ENCODE data around the gene RPA1. TPM values are rescaled to one million over a fixed set of nuclear protein-coding genes. Genes with fewer than 3 reads are reported as not detected.

RPA1 gene
- total RNA-seq (2021; fragmentation: NEBNext Ultra II Directional; extraction: Animal tissue kit (Norgen Biotek cat#: 25700)): 181 and 194 TPM in 2 replicates
- 56.0 and 79.1 TPM in 2 replicates for polyA plus RNA-seq (2011; rRNA removed)
- polyA plus RNA-seq (2011; cell fraction: cytosol; rRNA removed): 99.5 TPM
- 60.9 TPM for polyA plus RNA-seq (2011; cell fraction: nucleus; rRNA removed)
- 111 to 130 TPM (median 121 TPM) in 4 replicates for polyA plus RNA-seq (2012, experiment 1 of 2)
- 7.4 TPM for polyA plus RNA-seq (2012, experiment 2 of 2)
- polyA plus RNA-seq (2013, experiment 1 of 2): 49.6 TPM
- 48.1 TPM for polyA plus RNA-seq (2013, experiment 2 of 2)
- 119 and 146 TPM in 2 replicates for polyA minus RNA-seq (2011; rRNA and poly(A)+ RNA removed)
- polyA minus RNA-seq (2011; cell fraction: cytosol; rRNA and poly(A)+ RNA removed): 46.3 TPM
- 35.2 TPM for polyA minus RNA-seq (2011; cell fraction: nucleus; rRNA and poly(A)+ RNA removed)
- long read RNA-seq, experiment 1, full-length matches to known transcripts: 30 of 102 reads
- long read RNA-seq, experiment 1, partial matches to known transcripts: 66 of 102 reads
- long read RNA-seq, experiment 1, other reads (novel, unspliced or antisense): 6 of 102 reads
- long read RNA-seq, experiment 2, full-length matches to known transcripts: 56 of 91 reads
- long read RNA-seq, experiment 2, partial matches to known transcripts: 32 of 91 reads
- long read RNA-seq, experiment 2, other reads (novel, unspliced or antisense): 3 of 91 reads

DNA sequence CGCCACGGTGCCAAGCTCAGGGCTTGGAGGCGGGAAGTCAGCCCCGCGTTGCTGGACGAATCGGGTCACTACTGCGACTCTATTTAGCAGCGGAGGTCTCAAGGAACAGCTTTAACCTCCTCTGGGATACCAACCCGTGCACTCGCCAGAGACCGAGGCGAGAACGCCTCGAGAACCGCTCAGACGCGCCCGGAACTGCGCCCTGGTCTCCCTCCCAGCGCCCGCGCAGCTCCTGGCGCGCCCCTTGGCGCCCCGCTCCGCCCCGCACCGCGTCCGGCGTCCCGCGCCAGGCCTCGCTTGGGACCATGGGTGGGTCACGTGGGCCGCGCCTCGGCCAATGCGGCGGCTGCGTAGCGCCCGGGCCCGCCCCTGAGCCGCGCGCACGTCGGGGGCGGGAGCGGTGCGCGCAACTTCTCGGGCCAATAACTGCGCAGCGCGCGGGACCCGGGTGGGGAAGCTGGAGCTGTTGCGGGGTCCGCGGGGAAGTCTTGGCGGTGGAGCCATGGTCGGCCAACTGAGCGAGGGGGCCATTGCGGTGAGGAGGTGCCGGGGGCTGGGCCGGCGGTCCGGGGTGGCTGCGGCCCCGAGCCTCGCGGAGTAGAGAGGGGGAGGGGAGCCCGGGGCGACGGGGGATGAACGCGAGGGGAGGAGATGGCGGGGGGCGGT, at the start of gene RPA1, which contains the start of gene SMYD4:
Gene RPA1 (plus strand): TSS at position 414 of the 666 bp plus-strand sequence. CDS start 89 bp downstream, at position 503.
Gene SMYD4 (minus strand): TSS at position 311 of the 666 bp plus-strand sequence. CDS start 1,908 bp downstream, outside the sequence.
- H3K14ac ChIP-seq (ENCODE audit: insufficient read length): no peak within 1 kb of the TSS
- ChIA-PET CTCF (ENCODE audit: partially characterized antibody) (interaction anchor here (0.5 to 1.6 kb wide), 3 partner anchors 53 to 126 kb away, joined by 3 read pairs; no protein-coding TSS in a partner anchor), POLR2A (ENCODE audit: partially characterized antibody) (interaction anchor here (0.8 to 1.9 kb wide), 7 partner anchors 9 to 115 kb away, joined by 3 to 9 read pairs (median 3); no protein-coding TSS in a partner anchor)
- peak; percentile 72; the same call in 1 of the 2 replicates for TF ChIP-seq TAF1 (IDR thresholded peaks at IDR 0.05; ENCODE audit: low read depth, low read length)
- TF ChIP-seq KDM4A (IDR thresholded peaks at IDR 0.05; ENCODE audit: low read depth, low read length, severe bottlenecking): peak; percentile 98
- TF ChIP-seq, protein P1, sequence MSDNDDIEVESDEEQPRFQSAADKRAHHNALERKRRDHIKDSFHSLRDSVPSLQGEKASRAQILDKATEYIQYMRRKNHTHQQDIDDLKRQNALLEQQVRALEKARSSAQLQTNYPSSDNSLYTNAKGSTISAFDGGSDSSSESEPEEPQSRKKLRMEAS (IDR thresholded peaks at IDR 0.05): peak; percentile 60; the same call in 1 of the 2 replicates
- TF ChIP-seq POLR2AphosphoS5 (IDR thresholded peaks at IDR 0.05; ENCODE audit: low read depth, low read length): peak; percentile 39; the same call in 1 of the 2 replicates
- 0 out of 2 replicates have a peak, but pooled peaks have one; percentile 23 for TF ChIP-seq KDM1A (IDR thresholded peaks at IDR 0.05; ENCODE audit: borderline replicate concordance, low read length)
- TF ChIP-seq SIN3A (conservative IDR thresholded peaks at IDR 0.05 in 1 of 2, IDR thresholded peaks at IDR 0.05 in 1 of 2; ENCODE audit: low read depth in 1 of 2, low read length in 2 of 2): peak in 1 of 2 experiments; percentile 67; a peak in 2 of 4 replicates

More for the DNA sequence above, at the start of gene RPA1, which contains the start of gene SMYD4:
- Histone ChIP-seq H3K36me3 (ENCODE audit: control insufficient read depth in 2 of 4, insufficient read depth in 4 of 4, low read length in 3 of 4) (peaks cover 0 to 27% (median 3%) of the 10 kb centered on the region in 4 experiments; a peak in 4 of 8 replicates), H3K9me3 (ENCODE audit: insufficient read depth in 2 of 2, low read depth in 1 of 2, low read length in 1 of 2) (no peaks in the 10 kb centered on the region), H3K56ac (replicated peaks; ENCODE audit: insufficient read length, low read depth, low read length) (peak within 1 kb of the TSS; percentile 77), H4K91ac (replicated peaks; ENCODE audit: insufficient read length, low read length) (peak within 1 kb of the TSS; percentile 34), H3K4me3 (ENCODE audit: extremely low read depth in 1 of 4, insufficient read depth in 2 of 4, low read depth in 3 of 4, low read length in 4 of 4) (peak within 1 kb of the TSS; percentile 82 to 94 (median 85)), H3K79me2 (ENCODE audit: control insufficient read depth in 1 of 2, insufficient read depth in 2 of 2, low read length in 2 of 2) (peaks cover 5 to 48% of the 10 kb centered on the region in 2 experiments), H3K4me1 (replicated peaks in 1 of 4; ENCODE audit: control insufficient read depth in 3 of 4, insufficient read depth in 4 of 4, low read length in 3 of 4) (peaks cover 0 to 2% (median 0%) of the 10 kb centered on the region in 4 experiments; a peak in 1 of 7 replicates), H2BK120ac (replicated peaks; ENCODE audit: low read depth, low read length) (no peak within 1 kb of the TSS), H4K5ac (ENCODE audit: insufficient read length, low read depth, low read length) (peak within 1 kb of the TSS; percentile 55), H2BK15ac (ENCODE audit: low read length) (peak within 1 kb of the TSS; percentile 36; the same call in 1 of the 2 replicates), H4K8ac (ENCODE audit: extremely low read depth, insufficient read depth, low read length) (peak within 1 kb of the TSS; percentile 95), H2AFZ (ENCODE audit: low read length) (peak within 1 kb of the TSS; percentile 74; the same call in 1 of the 2 replicates), H2BK20ac (ENCODE audit: low read length) (no peak within 1 kb of the TSS), H4K20me1 (replicated peaks in 1 of 2; ENCODE audit: control insufficient read depth in 1 of 2, insufficient read depth in 2 of 2, low read length in 2 of 2) (peaks cover 0 to 3% of the 10 kb centered on the region in 2 experiments), H2BK5ac (ENCODE audit: low read depth, low read length) (peak within 1 kb of the TSS; percentile 83; the same call in 1 of the 2 replicates), H3K9ac (replicated peaks in 1 of 4; ENCODE audit: extremely low read depth in 1 of 4, low read depth in 3 of 4, low read length in 3 of 4) (peak within 1 kb of the TSS; percentile 75 to 92 (median 77)), H3K27ac (ENCODE audit: low read depth, low read length) (0 out of 2 replicates have a peak within 1 kb of the TSS, but pooled peaks have one; percentile 67), H2BK12ac (ENCODE audit: low read depth, low read length) (no peak within 1 kb of the TSS), H2AK5ac (ENCODE audit: low read depth, low read length) (no peak within 1 kb of the TSS), H3K23ac (ENCODE audit: insufficient read length) (no peak within 1 kb of the TSS), H3K79me1 (ENCODE audit: low read depth, low read length) (peaks cover 4% of the 10 kb centered on the region), H3K4me2 (ENCODE audit: insufficient read depth in 1 of 2, low read depth in 2 of 2, low read length in 2 of 2) (peak within 1 kb of the TSS; percentile 90 to 99), H3K18ac (ENCODE audit: extremely low read depth, low read length) (peak within 1 kb of the TSS; percentile 60), H3K4ac (replicated peaks; ENCODE audit: insufficient read length, low read depth, low read length) (no peak within 1 kb of the TSS), H3K27me3 (replicated peaks in 1 of 4; ENCODE audit: control insufficient read depth in 3 of 4, extremely low read depth in 1 of 4, insufficient read depth in 3 of 4, low read length in 3 of 4) (no peaks in the 10 kb centered on the region), H3K23me2 (ENCODE audit: low read depth, low read length) (peaks cover 8% of the 10 kb centered on the region)
- WGBS, 2 experiments (ENCODE audit: extremely low coverage in 1 of 2, insufficient coverage in 1 of 2, insufficient read length in 1 of 2, insufficient replicate concordance in 2 of 2, low coverage in 1 of 2, low lambda C conversion rate in 2 of 2, missing lambda C conversion rate in 1 of 2): 2% methylated on average over 45 of the region's 83 CpGs; no CpG with 5 or more reads in 1 of the 2 experiments
- DNase-seq (ENCODE audit: low read depth in 1 of 2, low spot score in 2 of 2) (peak; percentile 19 to 91), FAIRE-seq (no peak)

Measured in H1 (cell line).